Retinal pigment epithelial cell (primary cell): ENCODE results near the gene USP20.

ENCODE experiments used
- DNase-seq: peaks from one replicate; pipeline ENCODE4 v3.0.0-alpha.2; 2010; ENCODE audit warnings: low read depth
- H3K4me3 ChIP-seq: 2 replicates; pipeline ENCODE4 v1.5.1; 2011; ENCODE audit warnings: mild to moderate bottlenecking, low read length, control low read depth, moderate library complexity
- TF ChIP-seq, protein P1 (sequence below): conservative IDR thresholded peaks from 2 replicates; pipeline ENCODE4 v1.5.1; 2011; ENCODE audit warnings: low read depth, low read length, control low read depth, inconsistent platforms

USP20 gene

DNA sequence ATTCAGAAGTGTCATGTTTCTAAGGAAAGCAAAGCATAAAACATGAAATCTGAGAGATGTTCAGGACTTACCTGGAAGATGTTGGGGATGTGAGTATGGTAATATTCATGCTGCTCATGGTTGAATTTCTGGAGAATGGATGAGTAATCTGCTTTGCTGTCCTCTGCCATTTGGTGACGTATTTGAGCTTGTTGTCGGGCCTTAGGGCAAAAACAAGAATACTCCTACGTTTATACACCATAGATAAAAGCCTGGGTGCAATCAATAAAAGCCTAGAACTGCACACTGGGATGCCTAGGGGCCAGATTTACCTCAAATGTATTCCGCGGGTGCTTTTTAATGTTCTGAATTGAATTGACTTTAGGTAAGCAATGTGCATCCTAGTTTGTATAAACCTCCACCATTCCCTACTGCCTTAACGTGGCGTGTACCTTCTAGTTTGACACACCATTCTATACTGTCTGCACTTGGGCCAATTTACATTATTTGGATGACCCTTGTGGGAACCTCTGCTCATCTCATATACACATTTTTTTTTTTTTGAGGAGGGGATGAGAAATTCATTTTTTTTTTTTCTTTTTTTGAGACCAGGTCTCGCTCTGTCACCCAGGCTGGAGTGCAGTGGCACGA is 94.4 kb downstream of the USP20 start:
- H3K4me3 ChIP-seq = no peak overlapping the region
- TF ChIP-seq, protein P1, sequence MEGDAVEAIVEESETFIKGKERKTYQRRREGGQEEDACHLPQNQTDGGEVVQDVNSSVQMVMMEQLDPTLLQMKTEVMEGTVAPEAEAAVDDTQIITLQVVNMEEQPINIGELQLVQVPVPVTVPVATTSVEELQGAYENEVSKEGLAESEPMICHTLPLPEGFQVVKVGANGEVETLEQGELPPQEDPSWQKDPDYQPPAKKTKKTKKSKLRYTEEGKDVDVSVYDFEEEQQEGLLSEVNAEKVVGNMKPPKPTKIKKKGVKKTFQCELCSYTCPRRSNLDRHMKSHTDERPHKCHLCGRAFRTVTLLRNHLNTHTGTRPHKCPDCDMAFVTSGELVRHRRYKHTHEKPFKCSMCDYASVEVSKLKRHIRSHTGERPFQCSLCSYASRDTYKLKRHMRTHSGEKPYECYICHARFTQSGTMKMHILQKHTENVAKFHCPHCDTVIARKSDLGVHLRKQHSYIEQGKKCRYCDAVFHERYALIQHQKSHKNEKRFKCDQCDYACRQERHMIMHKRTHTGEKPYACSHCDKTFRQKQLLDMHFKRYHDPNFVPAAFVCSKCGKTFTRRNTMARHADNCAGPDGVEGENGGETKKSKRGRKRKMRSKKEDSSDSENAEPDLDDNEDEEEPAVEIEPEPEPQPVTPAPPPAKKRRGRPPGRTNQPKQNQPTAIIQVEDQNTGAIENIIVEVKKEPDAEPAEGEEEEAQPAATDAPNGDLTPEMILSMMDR = no peak
- DNase-seq = no peak

DNA sequence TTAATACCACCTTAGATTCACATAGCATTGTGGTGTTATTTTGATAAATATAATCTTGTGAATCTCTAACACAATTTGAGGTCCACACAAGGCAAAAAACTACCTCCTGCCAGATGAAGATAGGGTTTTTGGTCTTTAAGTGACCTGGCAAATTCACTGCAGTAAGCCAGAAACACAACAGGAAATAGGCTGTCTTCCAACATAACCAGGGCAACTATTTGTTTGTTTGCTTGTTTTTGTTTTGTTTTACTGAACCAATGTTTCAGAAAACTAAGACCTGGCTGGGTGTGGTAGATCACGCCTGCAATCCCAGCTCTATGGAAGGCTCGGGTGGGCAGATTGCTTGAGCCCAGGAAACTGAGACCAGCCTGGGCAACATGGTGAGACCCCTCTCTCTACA is 95.5 kb downstream of the USP20 start:
- no peak for DNase-seq
- no peak overlapping the region for H3K4me3 ChIP-seq

More for the DNA sequence above, 95.5 kb downstream of the USP20 start:
- TF ChIP-seq, protein P1 = no peak
